Measurements from ENCODE around the gene IRF9. TPM values are rescaled to one million over a fixed set of nuclear protein-coding genes. Genes with fewer than 3 reads are reported as not detected.
A peak's percentile ranks its signal among the peaks of the same experiment; 100 is the strongest.

IRF9 gene
- total and polyA plus RNA-seq, 2 of the 13 experiments (the other 11 are each of a cell fraction or from before 2014, with no cell fraction given) = 14.9 to 49.7 TPM

- TF ChIP-seq RELA (CRISPR knock-in tag; IDR thresholded peaks at IDR 0.05) (peak; percentile 98), ZNF296 (CRISPR knock-in tag; conservative IDR thresholded peaks at IDR 0.05) (no peak), GRHL1 (CRISPR knock-in tag; conservative IDR thresholded peaks at IDR 0.05) (no peak), ZNF503 (CRISPR knock-in tag; IDR thresholded peaks at IDR 0.05) (peak; percentile 92; the same call in 1 of the 2 replicates), ATF1 (CRISPR knock-in tag; IDR thresholded peaks at IDR 0.05) (no peak), DNMT3B (CRISPR knock-in tag; conservative IDR thresholded peaks at IDR 0.05) (peak; percentile 100), YY1 (IDR thresholded peaks at IDR 0.05; ENCODE audit: insufficient read depth, insufficient replicate concordance, low read depth, low read length) (peak; percentile 82), TEAD3 (CRISPR knock-in tag; optimal IDR thresholded peaks at IDR 0.05; ENCODE audit: borderline replicate concordance) (peak; percentile 97), ZNF678 (CRISPR knock-in tag; IDR thresholded peaks at IDR 0.05) (no peak), SNAPC2 (CRISPR knock-in tag; IDR thresholded peaks at IDR 0.05) (peak; percentile 96), NAIF1 (CRISPR knock-in tag; IDR thresholded peaks at IDR 0.05; ENCODE audit: borderline replicate concordance) (peak; percentile 96), RAD51 (IDR thresholded peaks at IDR 0.05; ENCODE audit: borderline replicate concordance) (peak; percentile 97), PAF1 (CRISPR knock-in tag; IDR thresholded peaks at IDR 0.05) (peak; percentile 99), ZNF496 (CRISPR knock-in tag; IDR thresholded peaks at IDR 0.05; ENCODE audit: insufficient replicate concordance) (no peak), RBAK (CRISPR knock-in tag; IDR thresholded peaks at IDR 0.05) (peak; percentile 72; the same call in 1 of the 2 replicates), ZFP62 (CRISPR knock-in tag; IDR thresholded peaks at IDR 0.05) (0 out of 2 replicates have a peak, but pooled peaks have one; percentile 38), BRD4 (CRISPR knock-in tag; IDR thresholded peaks at IDR 0.05) (no peak; the same call in 1 of the 2 replicates), RFXANK (CRISPR knock-in tag; IDR thresholded peaks at IDR 0.05) (peak; percentile 97), CSRNP2 (CRISPR knock-in tag; conservative IDR thresholded peaks at IDR 0.05; ENCODE audit: low read depth) (no peak), ZFY (CRISPR knock-in tag; IDR thresholded peaks at IDR 0.05) (peak; percentile 83), ZNF235 (CRISPR knock-in tag; IDR thresholded peaks at IDR 0.05; ENCODE audit: borderline replicate concordance) (no peak; the same call in 1 of the 2 replicates), TCF12 (IDR thresholded peaks at IDR 0.05) (no peak), TCF12 (CRISPR knock-in tag; IDR thresholded peaks at IDR 0.05) (peak; percentile 93), ETV6 (CRISPR knock-in tag; conservative IDR thresholded peaks at IDR 0.05) (peak; percentile 98), ZNF335 (CRISPR knock-in tag; IDR thresholded peaks at IDR 0.05) (peak; percentile 98), ZBTB7A (CRISPR knock-in tag; IDR thresholded peaks at IDR 0.05) (peak; percentile 62; the same call in 1 of the 2 replicates)
These were observed at the start of gene IRF9 (continued) for GRCh38 chr14:24160850-24161804.

Data from HepG2 (cell line).